HCT116 (cell line): ENCODE results near the gene ZNF749. TPM values are rescaled to one million over a fixed set of nuclear protein-coding genes. Genes with fewer than 3 reads are reported as not detected.
A peak's percentile ranks its signal among the peaks of the same experiment; 100 is the strongest.

Experiments
- ATAC-seq: fragments of 200-7000 bp; cut with Tn5 transposase; 2 replicates; pipeline ENCODE4 v1.9.1; 2020; ENCODE audit warnings: mild to moderate bottlenecking, moderate library complexity
- BruUV-seq: library from RNA; stranded (reverse); fragments of 400-500 nt; replicated peaks from 2 replicates; lab custom pipeline; 2021; lab: Mats Ljungman, UMichigan
- CTCF ChIA-PET: fragments of 300-600 bp; sonication (Branson Sonifier 250); formaldehyde crosslinking; loops from one replicate; lab custom pipeline; 2021; ENCODE audit warnings: antibody characterized with exemption; lab: Charles Lee
- POLR2A ChIA-PET: fragments of 300-600, 350-600 bp; sonication (Branson Sonifier 250); formaldehyde crosslinking; loops from one replicate; lab custom pipeline; 2021; ENCODE audit warnings: antibody characterized with exemption; lab: Charles Lee
- RAD21 ChIA-PET, 2 experiments: fragments of 300-600 bp; sonication (Branson Sonifier 250); formaldehyde crosslinking; loops; one replicate each; lab custom pipeline; 2023; ENCODE audit warnings: low total read pairs in 2 of 2; ENCODE audit not compliant: uncharacterized antibody in 2 of 2, unreplicated experiment in 2 of 2, low non-redundant PET in 1 of 2; lab: Charles Lee
- DNase-seq: peaks from one replicate; pipeline ENCODE4 v3.0.0-alpha.2; 2010; ENCODE audit warnings: low read depth, low spot score
- H2AFZ ChIP-seq: fragments of 200-600 bp; shearing (Covaris generic), sonication (generic); 2 replicates; pipeline ENCODE4 v1.6.1; 2017; ENCODE audit warnings: low read depth, mixed run types, mixed read lengths, antibody characterized with exemption, low read length; ENCODE audit not compliant: poor library complexity, severe bottlenecking
- H3K27ac ChIP-seq: 2 replicates; pipeline ENCODE4 v1.5.1; 2012; ENCODE audit warnings: low read depth, low read length
- H3K27me3 ChIP-seq: fragments of 200-600 bp; sonication (generic); 2 replicates; pipeline ENCODE4 v1.6.1; 2016; ENCODE audit warnings: mixed run types, low read length, mixed read lengths; ENCODE audit not compliant: insufficient read depth
- H3K36me3 ChIP-seq, 2 experiments: fragments of 200-500 bp in 1 of 2; fragments of 200-600 bp in 1 of 2; sonication (Bioruptor generic) in 1 of 2; sonication (generic) in 1 of 2; 2 replicates each; pipeline versions ENCODE4 v1.5.1 to v1.6.1; 2014 to 2016; ENCODE audit warnings: low read length in 2 of 2, inconsistent platforms in 1 of 2, mixed read lengths in 1 of 2, mixed run types in 1 of 2; ENCODE audit not compliant: insufficient read depth in 2 of 2, control insufficient read depth in 1 of 2
- H3K4me1 ChIP-seq, 2 experiments: fragments of 200-600 bp in 1 of 2; sonication (generic) in 1 of 2; 2 replicates each; pipeline versions ENCODE4 v1.5.1 to v1.6.1; 2012 to 2017; ENCODE audit warnings: low read length in 2 of 2, inconsistent platforms in 1 of 2, mild to moderate bottlenecking in 1 of 2, mixed read lengths in 1 of 2, mixed run types in 1 of 2, moderate library complexity in 1 of 2; ENCODE audit not compliant: insufficient read depth in 2 of 2, control insufficient read depth in 1 of 2
- H3K4me2 ChIP-seq: fragments of 200-600 bp; sonication (generic); 2 replicates; pipeline ENCODE4 v1.6.1; 2017; ENCODE audit warnings: mixed run types, low read length, mixed read lengths
- H3K4me3 ChIP-seq, 2 experiments: fragments of 200-600 bp in 1 of 2; sonication (generic) in 1 of 2; replicated peaks in 1 of 2; 2 replicates each; pipeline ENCODE4 v1.5.1; 2011 to 2016; ENCODE audit warnings: low read length in 2 of 2, control low read depth in 1 of 2, low read depth in 1 of 2, mild to moderate bottlenecking in 1 of 2, mixed read lengths in 1 of 2, mixed run types in 1 of 2
- H3K79me2 ChIP-seq: fragments of 200-600 bp; sonication (generic); 2 replicates; pipeline ENCODE4 v1.6.1; 2017; ENCODE audit warnings: mild to moderate bottlenecking, mixed run types, low read length, moderate library complexity, mixed read lengths; ENCODE audit not compliant: insufficient read depth
- H3K9ac ChIP-seq: fragments of 200-600 bp; sonication (generic); 2 replicates; pipeline ENCODE4 v1.6.1; 2016; ENCODE audit warnings: low read length, mixed read lengths
- H3K9me2 ChIP-seq: fragments of 200-600 bp; sonication (generic), shearing (Covaris generic); 2 replicates; pipeline ENCODE4 v1.6.1; 2017; ENCODE audit warnings: mixed run types, mild to moderate bottlenecking, moderate library complexity; ENCODE audit not compliant: insufficient read depth
- H3K9me3 ChIP-seq, 2 experiments: fragments of 200-500 bp in 1 of 2; fragments of 200-600 bp in 1 of 2; sonication (Bioruptor generic) in 1 of 2; sonication (generic) in 1 of 2; 2 replicates each; pipeline ENCODE4 v1.6.1; 2014 to 2017; ENCODE audit warnings: low read length in 2 of 2, mixed read lengths in 2 of 2, inconsistent platforms in 1 of 2, low read depth in 1 of 2, mild to moderate bottlenecking in 1 of 2, mixed run types in 1 of 2, moderate library complexity in 1 of 2; ENCODE audit not compliant: control insufficient read depth in 1 of 2, insufficient read depth in 1 of 2
- H4K20me1 ChIP-seq: fragments of 200-600 bp; sonication (generic), shearing (Covaris generic); 2 replicates; pipeline ENCODE4 v1.6.1; 2017; ENCODE audit warnings: mixed run types, mild to moderate bottlenecking, moderate library complexity; ENCODE audit not compliant: insufficient read depth
- EZH2phosphoT487 ChIP-seq: fragments of 200-600 bp; IDR thresholded peaks from 2 replicates; pipeline ENCODE4 v1.6.1; 2018; ENCODE audit warnings: antibody characterized with exemption, borderline replicate concordance
- RAD21 ChIP-seq: IDR thresholded peaks from 2 replicates; pipeline ENCODE4 v1.6.1; 2012; ENCODE audit warnings: low read depth, mild to moderate bottlenecking
- SIN3A ChIP-seq: IDR thresholded peaks from 2 replicates; pipeline ENCODE4 v1.6.1; 2012; ENCODE audit warnings: low read depth
- SRF ChIP-seq: IDR thresholded peaks from 2 replicates; pipeline ENCODE4 v1.6.1; 2012; ENCODE audit warnings: low read depth
- intact Hi-C: fragments of 100-400 bp; cut with micrococcal nuclease; formaldehyde crosslinking; loops from 2 replicates; pipeline ENCODE4 v1.10.0; 2022
- total RNA-seq: library from RNA; stranded (reverse); gene quantifications from one replicate; pipeline ENCODE4 v1.2.1, GENCODE V29; 2021; ENCODE audit not compliant: unreplicated experiment
- TF ChIP-seq, protein P1 (sequence below), 3 experiments: fragments of 200-600 bp in 1 of 3; sonication (generic) in 1 of 3; IDR thresholded peaks in 2 of 3; conservative IDR thresholded peaks in 1 of 3; 2 replicates each; pipeline ENCODE4 v1.5.1; 2012 to 2017; ENCODE audit warnings: low read depth in 2 of 3, low read length in 2 of 3, antibody characterized with exemption in 1 of 3, borderline replicate concordance in 1 of 3, control low read depth in 1 of 3, mild to moderate bottlenecking in 1 of 3, mixed read lengths in 1 of 3, mixed run types in 1 of 3, moderate library complexity in 1 of 3; ENCODE audit not compliant: insufficient read depth in 1 of 3

The ZNF749 gene
- total RNA-seq, 1 experiment from 2014 or later = 18.0 TPM

DNA sequence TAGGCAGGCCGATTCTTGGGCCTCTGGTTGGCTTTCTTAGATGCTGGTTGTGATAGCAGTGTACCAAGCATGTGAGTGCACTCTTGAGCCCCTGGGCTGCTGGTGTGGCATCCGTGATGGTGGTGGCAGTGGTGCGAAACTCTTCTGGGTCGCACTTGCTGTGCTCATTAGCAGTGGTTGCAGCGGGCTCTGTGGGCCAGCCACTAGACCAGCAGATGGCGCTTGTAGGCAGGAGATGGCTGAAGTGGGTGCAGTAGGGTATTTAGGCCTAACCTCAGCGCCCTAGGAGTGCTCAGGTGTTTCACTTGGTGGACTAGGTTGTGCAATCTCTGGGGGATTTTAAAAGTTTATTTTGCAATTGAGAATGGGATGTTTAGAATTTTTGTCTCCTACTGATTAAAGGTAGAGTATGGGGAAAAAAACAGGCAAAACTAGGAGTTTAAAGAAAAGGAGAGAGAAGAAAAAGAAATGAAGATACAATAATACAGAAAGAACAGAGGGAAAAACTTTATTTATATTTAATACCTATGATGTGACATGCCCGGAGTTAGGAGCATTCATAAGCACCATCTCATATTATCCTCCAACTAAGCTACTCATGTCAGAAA, 28.5 kb upstream of the ZNF749 start:
- ATAC-seq (peak; percentile 61), DNase-seq (peak; percentile 32)
- Histone ChIP-seq H2AFZ (no peak overlapping the region), H3K9me2 (no peaks in the 10 kb centered on the region), H3K27ac (no peak overlapping the region), H3K4me3 (no peak overlapping the region), H3K9me3 (peaks cover 7 to 8% of the 10 kb centered on the region in 2 experiments; a peak in 2 of 4 replicates), H4K20me1 (no peaks in the 10 kb centered on the region), H3K4me2 (no peak overlapping the region), H3K9ac (no peak overlapping the region), H3K36me3 (no peaks in the 10 kb centered on the region), H3K27me3 (no peaks in the 10 kb centered on the region), H3K79me2 (peaks cover 5% of the 10 kb centered on the region; the same call in 1 of the 2 replicates), H3K4me1 (peaks cover 0 to 5% of the 10 kb centered on the region in 2 experiments; a peak in 1 of 4 replicates)
- TF ChIP-seq SRF = no peak
- TF ChIP-seq, protein P1, sequence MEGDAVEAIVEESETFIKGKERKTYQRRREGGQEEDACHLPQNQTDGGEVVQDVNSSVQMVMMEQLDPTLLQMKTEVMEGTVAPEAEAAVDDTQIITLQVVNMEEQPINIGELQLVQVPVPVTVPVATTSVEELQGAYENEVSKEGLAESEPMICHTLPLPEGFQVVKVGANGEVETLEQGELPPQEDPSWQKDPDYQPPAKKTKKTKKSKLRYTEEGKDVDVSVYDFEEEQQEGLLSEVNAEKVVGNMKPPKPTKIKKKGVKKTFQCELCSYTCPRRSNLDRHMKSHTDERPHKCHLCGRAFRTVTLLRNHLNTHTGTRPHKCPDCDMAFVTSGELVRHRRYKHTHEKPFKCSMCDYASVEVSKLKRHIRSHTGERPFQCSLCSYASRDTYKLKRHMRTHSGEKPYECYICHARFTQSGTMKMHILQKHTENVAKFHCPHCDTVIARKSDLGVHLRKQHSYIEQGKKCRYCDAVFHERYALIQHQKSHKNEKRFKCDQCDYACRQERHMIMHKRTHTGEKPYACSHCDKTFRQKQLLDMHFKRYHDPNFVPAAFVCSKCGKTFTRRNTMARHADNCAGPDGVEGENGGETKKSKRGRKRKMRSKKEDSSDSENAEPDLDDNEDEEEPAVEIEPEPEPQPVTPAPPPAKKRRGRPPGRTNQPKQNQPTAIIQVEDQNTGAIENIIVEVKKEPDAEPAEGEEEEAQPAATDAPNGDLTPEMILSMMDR (IDR thresholded peaks at IDR 0.05 in 2 of 3, conservative IDR thresholded peaks at IDR 0.05 in 1 of 3; ENCODE audit: borderline replicate concordance in 1 of 3, insufficient read depth in 1 of 3, low read depth in 2 of 3, low read length in 2 of 3) = peak; percentile 31 to 81 (median 74); a peak in 5 of 6 replicates
- peak; percentile 71 for TF ChIP-seq RAD21
- no peak for TF ChIP-seq SIN3A
- no peak for TF ChIP-seq EZH2phosphoT487
- ChIA-PET CTCF (no interaction called here), RAD21 (interaction anchor here in 1 of 2 experiments (0.8 kb wide), 1 partner anchor 17 kb away, joined by 7 read pairs; the partner anchor contains the start of gene ZNF548), POLR2A (no interaction called here)
- intact Hi-C loops = loop anchor here (10.0 kb wide), 1 partner anchor 498 kb away; no protein-coding TSS in a partner anchor
- no TSS peak for BruUV-seq
